GM21737 (cell line): ENCODE results near the gene TNFRSF8.
A peak's percentile ranks its signal among the peaks of the same experiment; 100 is the strongest.
"Not testable (repeated sequence)": the region's sequence is repeated elsewhere in the genome, so short reads cannot be mapped to it uniquely, and the experiment has no call there.

Experiments
- ATAC-seq: cut with Tn5 transposase; IDR thresholded peaks from one replicate; pipeline ENCODE4 v1.9.1; 2021; ENCODE audit warnings: mild to moderate bottlenecking, moderate library complexity; ENCODE audit not compliant: unreplicated experiment

Gene TNFRSF8

GRCh38 chr1:12083766-12084165 lies 20.7 kb downstream of the TNFRSF8 start:
- ATAC-seq, result no peak

GRCh38 chr1:12085643-12086260 lies 22.6 kb downstream of the TNFRSF8 start:
- ATAC-seq, result no peak

- peak; percentile 53 for ATAC-seq
Observed at GRCh38 chr1:12087797-12088314, 24.8 kb downstream of the TNFRSF8 start.

- ATAC-seq, result no peak
Observed at GRCh38 chr1:12088607-12089006, 25.5 kb downstream of the TNFRSF8 start.

- no peak for ATAC-seq
Observed at GRCh38 chr1:12090326-12090725, 27.2 kb downstream of the TNFRSF8 start.

GRCh38 chr1:12091191-12091590 lies 28.1 kb downstream of the TNFRSF8 start:
- ATAC-seq, result no peak

GRCh38 chr1:12094180-12094579 lies 31.1 kb downstream of the TNFRSF8 start:
- no peak for ATAC-seq

GRCh38 chr1:12095452-12096263 lies 32.6 kb downstream of the TNFRSF8 start:
- ATAC-seq, result no peak

- ATAC-seq, result no peak
Observed at GRCh38 chr1:12096615-12097014, 33.5 kb downstream of the TNFRSF8 start.

GRCh38 chr1:12097321-12097720 lies 34.2 kb downstream of the TNFRSF8 start:
- no peak for ATAC-seq

- ATAC-seq, result no peak
Observed at GRCh38 chr1:12098786-12099185, 35.7 kb downstream of the TNFRSF8 start.

GRCh38 chr1:12099610-12100009 lies 36.5 kb downstream of the TNFRSF8 start:
- no peak for ATAC-seq

- ATAC-seq, result no peak
Observed at GRCh38 chr1:12100071-12100470, 37.0 kb downstream of the TNFRSF8 start.

- ATAC-seq, result not testable (repeated sequence)
Observed at GRCh38 chr1:12101120-12101519, 38.0 kb downstream of the TNFRSF8 start.

GRCh38 chr1:12102066-12102465 lies 39.0 kb downstream of the TNFRSF8 start:
- no peak for ATAC-seq

GRCh38 chr1:12104417-12104816 lies 41.3 kb downstream of the TNFRSF8 start:
- no peak for ATAC-seq

GRCh38 chr1:12106153-12106552 lies 43.0 kb downstream of the TNFRSF8 start:
- ATAC-seq, result no peak

GRCh38 chr1:12106861-12107260 lies 43.8 kb downstream of the TNFRSF8 start:
- ATAC-seq, result not testable (repeated sequence)

GRCh38 chr1:12107718-12108117 lies 44.6 kb downstream of the TNFRSF8 start:
- ATAC-seq, result no peak

GRCh38 chr1:12109901-12110300 lies 46.8 kb downstream of the TNFRSF8 start:
- ATAC-seq, result no peak

- no peak for ATAC-seq
Observed at GRCh38 chr1:12111741-12112140, 48.6 kb downstream of the TNFRSF8 start.

GRCh38 chr1:12112711-12113161 lies 49.6 kb downstream of the TNFRSF8 start:
- ATAC-seq, result no peak
